Body of pancreas (tissue), 4 donors: ENCODE data around the gene PRDM16.

Experiments
- POLR2A ChIP-seq, 3 donors: fragments of 450-650 bp; IDR thresholded peaks; one replicate each; pipeline ENCODE4 v1.6.1; 2016; ENCODE audit warnings: antibody characterized with exemption in 3 of 3, mild to moderate bottlenecking in 2 of 3
- TF ChIP-seq, protein P1 (sequence below), 7 experiments: fragments of 450-650 bp in 4 of 7; fragments of 200-600 bp in 3 of 7; sonication (generic) in 3 of 7; IDR thresholded peaks; one replicate each; pipeline ENCODE4 v1.5.1; 2016 to 2019; ENCODE audit warnings: antibody characterized with exemption in 7 of 7

DNA sequence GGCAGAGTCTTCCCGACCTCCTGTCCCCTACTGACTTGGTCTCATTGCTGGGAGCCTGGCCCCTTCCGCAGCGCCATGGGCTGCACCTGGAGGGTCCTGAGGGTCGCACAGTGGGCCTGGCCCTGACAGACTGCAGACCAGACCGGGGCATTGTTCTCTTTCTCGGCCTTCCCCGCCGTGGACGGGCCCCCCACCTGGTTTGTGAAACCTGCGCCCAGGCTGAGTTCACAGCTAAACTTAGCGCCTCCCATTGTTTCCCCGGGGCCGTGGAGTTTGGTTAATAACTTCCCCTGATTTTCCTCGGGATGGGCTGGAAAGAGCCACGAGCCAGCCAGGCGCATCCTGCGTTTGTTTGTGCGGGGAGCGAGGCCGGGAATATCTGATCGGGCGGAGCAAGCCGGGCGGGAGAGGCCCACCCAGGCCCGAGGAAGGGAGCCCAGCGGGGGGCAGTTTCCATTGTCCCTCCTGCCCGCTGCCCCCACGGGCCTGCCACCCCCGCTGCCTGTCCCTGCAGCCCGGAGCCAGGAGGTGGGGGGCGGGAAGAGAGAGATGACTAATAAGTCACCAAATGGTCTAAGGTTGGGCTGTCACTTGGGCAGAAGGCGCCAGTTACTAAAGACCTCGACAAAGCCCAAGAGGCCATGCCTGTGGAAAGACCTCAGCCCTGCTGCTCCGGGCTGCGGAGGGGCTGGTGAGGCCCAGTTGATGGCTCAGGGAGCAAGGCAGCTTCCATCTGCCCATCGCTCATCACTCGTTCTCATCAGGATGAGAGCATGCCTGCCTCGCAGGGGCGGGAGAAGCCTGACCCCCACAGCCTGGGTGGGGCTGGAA is 346.5 kb downstream of the PRDM16 start:
- TF ChIP-seq, protein P1, sequence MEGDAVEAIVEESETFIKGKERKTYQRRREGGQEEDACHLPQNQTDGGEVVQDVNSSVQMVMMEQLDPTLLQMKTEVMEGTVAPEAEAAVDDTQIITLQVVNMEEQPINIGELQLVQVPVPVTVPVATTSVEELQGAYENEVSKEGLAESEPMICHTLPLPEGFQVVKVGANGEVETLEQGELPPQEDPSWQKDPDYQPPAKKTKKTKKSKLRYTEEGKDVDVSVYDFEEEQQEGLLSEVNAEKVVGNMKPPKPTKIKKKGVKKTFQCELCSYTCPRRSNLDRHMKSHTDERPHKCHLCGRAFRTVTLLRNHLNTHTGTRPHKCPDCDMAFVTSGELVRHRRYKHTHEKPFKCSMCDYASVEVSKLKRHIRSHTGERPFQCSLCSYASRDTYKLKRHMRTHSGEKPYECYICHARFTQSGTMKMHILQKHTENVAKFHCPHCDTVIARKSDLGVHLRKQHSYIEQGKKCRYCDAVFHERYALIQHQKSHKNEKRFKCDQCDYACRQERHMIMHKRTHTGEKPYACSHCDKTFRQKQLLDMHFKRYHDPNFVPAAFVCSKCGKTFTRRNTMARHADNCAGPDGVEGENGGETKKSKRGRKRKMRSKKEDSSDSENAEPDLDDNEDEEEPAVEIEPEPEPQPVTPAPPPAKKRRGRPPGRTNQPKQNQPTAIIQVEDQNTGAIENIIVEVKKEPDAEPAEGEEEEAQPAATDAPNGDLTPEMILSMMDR (IDR thresholded peaks at IDR 0.05), result no peak
- TF ChIP-seq POLR2A (IDR thresholded peaks at IDR 0.05), result no peak
